Immature natural killer cell (primary cell): ENCODE results near the gene PRKAA2. TPM values are rescaled to one million over a fixed set of nuclear protein-coding genes. Genes with fewer than 3 reads are reported as not detected.
A peak's percentile ranks its signal among the peaks of the same experiment; 100 is the strongest.

Experiments
- DNase-seq, 3 donors: peaks; one replicate each; pipeline ENCODE4 v3.0.0; 2022; ENCODE audit warnings: mixed read lengths in 1 of 3
- H3K27ac Mint-ChIP-seq, 6 donors: one replicate each; pipeline ENCODE4 v1.8.0; 2020; ENCODE audit warnings: mixed read lengths in 6 of 6, mild to moderate bottlenecking in 5 of 6, inconsistent platforms in 4 of 6, moderate library complexity in 3 of 6
- H3K27me3 Mint-ChIP-seq, 3 donors: one replicate each; pipeline ENCODE4 v1.8.0; 2020 to 2021; ENCODE audit warnings: low read depth in 3 of 3, mild to moderate bottlenecking in 3 of 3, mixed read lengths in 3 of 3, moderate library complexity in 3 of 3, inconsistent platforms in 1 of 3
- H3K36me3 Mint-ChIP-seq, 3 donors: one replicate each; pipeline ENCODE4 v1.8.0; 2020; ENCODE audit warnings: mixed read lengths in 3 of 3, inconsistent platforms in 2 of 3, mild to moderate bottlenecking in 2 of 3
- H3K4me1 Mint-ChIP-seq, 2 donors: one replicate each; pipeline ENCODE4 v1.8.0; 2020; ENCODE audit warnings: inconsistent platforms in 2 of 2, mild to moderate bottlenecking in 2 of 2, mixed read lengths in 2 of 2, moderate library complexity in 1 of 2
- H3K4me3 Mint-ChIP-seq, 5 donors: one replicate each; pipeline ENCODE4 v1.8.0; 2020; ENCODE audit warnings: mild to moderate bottlenecking in 5 of 5, mixed read lengths in 5 of 5, inconsistent platforms in 3 of 5, moderate library complexity in 3 of 5
- H3K9me3 Mint-ChIP-seq, 6 donors: one replicate each; pipeline ENCODE4 v1.8.0; 2020; ENCODE audit warnings: mild to moderate bottlenecking in 6 of 6, mixed read lengths in 6 of 6, inconsistent platforms in 4 of 6, moderate library complexity in 3 of 6
- polyA plus RNA-seq, 3 donors: library from polyadenylated mRNA; unstranded; fragments of 300-500 nt; fragmentation: Illumina TruSeq; gene quantifications; one replicate each; pipeline ENCODE4 v1.2.3, GENCODE V29; 2021

The PRKAA2 gene
- polyA plus RNA-seq, 3 donors from 2014 or later, result not detected

DNA sequence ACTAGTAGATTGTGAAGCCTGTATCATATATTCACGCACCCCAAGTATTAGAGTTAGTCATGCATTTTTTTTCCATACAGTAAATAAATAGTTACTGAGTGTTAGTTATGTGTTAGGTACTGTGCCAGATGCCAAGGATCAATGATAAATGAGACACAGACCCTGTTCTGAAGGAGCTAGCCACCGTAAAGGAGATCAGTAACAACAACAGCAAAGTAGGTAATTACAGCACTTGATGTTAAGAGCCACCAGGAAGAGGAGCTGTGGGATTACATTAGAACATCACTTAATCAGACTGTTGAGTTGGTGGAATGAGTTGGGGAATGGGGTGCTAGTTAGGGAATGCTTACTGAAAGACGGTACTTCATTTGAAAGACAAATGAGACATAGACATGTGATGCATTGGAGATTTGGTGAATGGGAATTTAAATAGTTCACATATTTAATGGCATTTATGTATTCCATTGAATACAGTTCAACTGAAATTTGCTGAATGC is 21.0 kb downstream of the PRKAA2 start:
- no peak overlapping the region for H3K27ac Mint-ChIP-seq
- DNase-seq, result no peak
- no peaks in the 10 kb centered on the region for H3K36me3 Mint-ChIP-seq
- H3K4me3 Mint-ChIP-seq, result no peak overlapping the region
- peaks cover 0 to 3% (median 0%) of the 10 kb centered on the region in 6 donors for H3K9me3 Mint-ChIP-seq
- no peaks in the 10 kb centered on the region for H3K4me1 Mint-ChIP-seq
- peaks cover 0 to 3% (median 2%) of the 10 kb centered on the region in 3 donors for H3K27me3 Mint-ChIP-seq

DNA sequence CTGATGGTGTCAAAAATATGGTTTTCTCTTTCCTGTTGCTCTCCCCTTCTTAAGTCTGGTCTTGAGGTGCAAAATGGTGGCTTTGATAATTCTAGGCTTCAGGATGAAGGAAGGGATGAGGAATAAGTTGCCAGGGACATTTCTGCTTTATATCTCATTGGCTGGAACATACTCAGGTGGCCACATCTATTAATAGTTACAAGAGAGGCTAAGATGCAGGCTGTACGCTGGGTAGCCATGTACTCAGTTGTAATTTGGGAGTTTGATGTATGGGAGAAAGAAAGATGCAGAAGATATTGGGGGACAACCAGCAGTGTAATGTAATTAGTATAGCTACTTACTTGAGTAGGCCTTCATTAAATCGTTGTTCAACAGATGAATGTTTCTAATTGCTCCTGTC is 25.2 kb downstream of the PRKAA2 start:
- no peaks in the 10 kb centered on the region for H3K27me3 Mint-ChIP-seq
- DNase-seq, result no peak
- peaks cover 0 to 6% (median 0%) of the 10 kb centered on the region in 6 donors for H3K9me3 Mint-ChIP-seq
- H3K4me1 Mint-ChIP-seq, result no peaks in the 10 kb centered on the region
- no peaks in the 10 kb centered on the region for H3K36me3 Mint-ChIP-seq
- no peak overlapping the region for H3K4me3 Mint-ChIP-seq
- no peak overlapping the region for H3K27ac Mint-ChIP-seq

DNA sequence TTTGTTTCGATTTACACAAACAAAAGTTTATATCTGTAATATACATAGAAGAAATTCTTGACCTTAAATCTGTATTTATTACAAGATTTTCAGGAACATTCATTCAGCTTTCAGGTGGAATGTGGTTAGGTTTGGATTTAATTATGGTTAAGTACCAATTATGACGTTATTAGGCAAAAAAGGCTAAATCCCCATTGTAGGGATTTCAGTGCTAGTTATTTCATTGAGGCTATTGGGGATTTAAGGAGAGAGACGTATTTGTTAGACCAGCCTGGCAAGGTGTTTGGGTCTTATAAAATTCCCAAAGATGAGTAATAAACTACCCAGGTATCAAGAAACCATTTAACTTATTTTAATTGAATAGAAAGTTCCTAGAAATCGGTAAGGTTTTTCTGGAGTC is 26.0 kb downstream of the PRKAA2 start:
- no peak overlapping the region for H3K4me3 Mint-ChIP-seq
- H3K27me3 Mint-ChIP-seq, result no peaks in the 10 kb centered on the region
- H3K27ac Mint-ChIP-seq, result no peak overlapping the region
- H3K9me3 Mint-ChIP-seq, result peaks cover 0 to 6% (median 0%) of the 10 kb centered on the region in 6 donors
- H3K4me1 Mint-ChIP-seq, result no peaks in the 10 kb centered on the region
- DNase-seq, result no peak
- H3K36me3 Mint-ChIP-seq, result no peaks in the 10 kb centered on the region

DNA sequence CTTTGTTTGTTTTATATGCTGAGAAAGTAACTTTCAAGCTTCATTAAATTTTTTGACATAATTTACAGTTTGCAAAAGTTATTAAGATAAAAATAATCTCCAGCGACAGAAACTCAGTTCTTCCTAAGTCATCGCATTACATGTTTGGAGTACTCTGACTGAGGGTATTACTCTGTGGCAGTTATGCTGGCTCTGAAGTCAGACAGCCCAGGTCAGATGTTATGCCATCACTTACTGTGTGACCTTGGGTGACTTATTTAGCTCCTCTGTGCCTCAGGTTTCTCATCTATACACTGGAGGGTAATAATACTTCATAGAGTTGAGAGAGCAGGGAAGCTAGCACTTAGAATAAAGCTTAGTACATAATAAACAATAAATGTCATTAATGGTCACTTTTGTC is 26.4 kb downstream of the PRKAA2 start:
- no peak for DNase-seq
- H3K9me3 Mint-ChIP-seq, result peaks cover 0 to 6% (median 0%) of the 10 kb centered on the region in 6 donors
- H3K4me3 Mint-ChIP-seq, result no peak overlapping the region
- no peaks in the 10 kb centered on the region for H3K27me3 Mint-ChIP-seq
- H3K4me1 Mint-ChIP-seq, result no peaks in the 10 kb centered on the region
- no peak overlapping the region for H3K27ac Mint-ChIP-seq
- H3K36me3 Mint-ChIP-seq, result no peaks in the 10 kb centered on the region

GRCh38 chr1:56672579-56672978 is 27.5 kb downstream of the PRKAA2 start:
- Mint-ChIP-seq H3K27me3 (no peaks in the 10 kb centered on the region), H3K27ac (no peak overlapping the region), H3K9me3 (peaks cover 0 to 6% (median 0%) of the 10 kb centered on the region in 6 donors), H3K4me3 (no peak overlapping the region), H3K4me1 (no peaks in the 10 kb centered on the region), H3K36me3 (no peaks in the 10 kb centered on the region)
- no peak for DNase-seq

- H3K9me3 Mint-ChIP-seq, result peaks cover 0 to 8% (median 0%) of the 10 kb centered on the region in 6 donors
- H3K36me3 Mint-ChIP-seq, result no peaks in the 10 kb centered on the region
- DNase-seq, result no peak
Observed at GRCh38 chr1:56675763-56676162, 30.6 kb downstream of the PRKAA2 start.

GRCh38 chr1:56676571-56677035 is 31.5 kb downstream of the PRKAA2 start:
- Mint-ChIP-seq H3K4me3 (no peak overlapping the region), H3K9me3 (peaks cover 0 to 7% (median 0%) of the 10 kb centered on the region in 6 donors), H3K27me3 (peaks cover 0 to 2% (median 1%) of the 10 kb centered on the region in 3 donors), H3K4me1 (no peaks in the 10 kb centered on the region), H3K36me3 (no peaks in the 10 kb centered on the region), H3K27ac (no peak overlapping the region)
- no peak for DNase-seq

More at GRCh38 chr1:56675763-56676162, 30.6 kb downstream of the PRKAA2 start:
- Mint-ChIP-seq H3K27ac (no peak overlapping the region), H3K27me3 (peaks cover 0 to 2% (median 1%) of the 10 kb centered on the region in 3 donors), H3K4me1 (no peaks in the 10 kb centered on the region), H3K4me3 (no peak overlapping the region)

DNA sequence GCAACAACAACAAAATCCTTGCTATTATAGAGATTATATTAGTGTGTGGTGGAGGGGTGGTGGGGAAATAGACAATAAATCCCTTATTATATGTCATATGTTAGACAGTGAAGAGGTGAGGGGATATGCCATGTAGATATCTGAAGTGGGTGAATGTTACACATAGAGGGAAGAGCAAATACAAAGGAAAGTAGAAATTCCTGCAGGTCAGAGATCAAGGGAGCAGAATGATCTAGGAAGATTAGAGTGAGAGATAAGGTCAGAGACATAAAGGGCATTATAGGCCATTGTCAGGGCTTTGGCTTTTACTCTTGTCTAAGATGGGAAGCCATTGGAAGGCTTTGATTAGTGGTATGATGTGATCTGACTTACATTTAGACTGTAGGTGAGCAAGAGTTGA is 38.5 kb downstream of the PRKAA2 start:
- DNase-seq, result no peak
- Mint-ChIP-seq H3K36me3 (no peaks in the 10 kb centered on the region), H3K4me3 (no peak overlapping the region), H3K4me1 (no peaks in the 10 kb centered on the region), H3K9me3 (peaks cover 0 to 7% (median 0%) of the 10 kb centered on the region in 6 donors), H3K27me3 (peaks cover 1 to 2% (median 2%) of the 10 kb centered on the region in 3 donors), H3K27ac (no peak overlapping the region)

DNA sequence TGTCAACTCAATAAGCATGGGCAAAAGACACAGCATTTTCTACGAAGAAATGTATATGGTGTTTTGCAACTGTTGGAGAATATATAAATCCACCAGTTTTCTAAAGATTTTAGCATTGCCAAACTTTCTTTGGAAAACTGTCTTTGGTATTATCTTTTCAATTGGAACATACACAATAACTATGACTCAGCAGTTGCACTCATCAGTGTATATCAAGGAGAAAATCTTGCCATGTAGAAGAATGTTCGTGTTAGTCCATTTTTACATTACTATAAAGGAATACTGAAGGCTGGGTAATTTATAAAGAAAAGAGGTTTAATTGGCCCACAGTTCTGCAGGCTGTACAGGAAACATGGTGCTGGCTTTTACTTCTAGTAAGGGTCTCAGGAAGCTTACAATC is 41.1 kb downstream of the PRKAA2 start:
- no peak for DNase-seq
- no peaks in the 10 kb centered on the region for H3K4me1 Mint-ChIP-seq
- H3K36me3 Mint-ChIP-seq, result no peaks in the 10 kb centered on the region
- H3K27ac Mint-ChIP-seq, result no peak overlapping the region
- peaks cover 0 to 1% (median 0%) of the 10 kb centered on the region in 6 donors for H3K9me3 Mint-ChIP-seq
- peaks cover 0 to 2% (median 2%) of the 10 kb centered on the region in 3 donors for H3K27me3 Mint-ChIP-seq
- no peak overlapping the region for H3K4me3 Mint-ChIP-seq

GRCh38 chr1:56688522-56689026 is 43.5 kb downstream of the PRKAA2 start:
- Mint-ChIP-seq H3K36me3 (no peaks in the 10 kb centered on the region), H3K4me1 (no peaks in the 10 kb centered on the region), H3K9me3 (peaks cover 0 to 1% (median 0%) of the 10 kb centered on the region in 6 donors), H3K27me3 (peaks cover 0 to 2% (median 2%) of the 10 kb centered on the region in 3 donors), H3K27ac (no peak overlapping the region), H3K4me3 (no peak overlapping the region)
- DNase-seq, result no peak

DNA sequence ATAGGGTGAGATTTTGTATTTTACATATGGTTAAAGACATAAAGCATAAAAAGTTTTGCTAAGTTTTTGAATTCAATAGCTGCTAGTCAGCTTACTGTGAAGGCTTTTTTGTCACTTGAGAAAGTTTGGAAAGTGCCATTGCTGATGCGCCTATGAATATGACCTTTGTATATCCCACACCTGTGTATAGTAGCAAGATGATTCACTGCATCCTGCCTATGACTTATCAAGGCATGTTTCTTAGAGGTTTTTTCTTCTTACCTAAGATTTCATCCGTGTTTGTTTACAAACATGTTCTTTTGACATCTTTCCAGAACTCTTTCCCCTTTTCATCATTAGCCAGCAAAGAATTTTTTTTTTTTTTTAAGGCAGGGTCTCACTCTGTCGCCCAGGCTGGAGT is 51.5 kb downstream of the PRKAA2 start:
- Mint-ChIP-seq H3K4me1 (no peaks in the 10 kb centered on the region), H3K4me3 (no peak overlapping the region), H3K27me3 (peaks cover 0 to 2% (median 0%) of the 10 kb centered on the region in 3 donors), H3K36me3 (no peaks in the 10 kb centered on the region), H3K27ac (no peak overlapping the region), H3K9me3 (peaks cover 0 to 9% (median 0%) of the 10 kb centered on the region in 6 donors)
- DNase-seq, result no peak

- Mint-ChIP-seq H3K27ac (no peak overlapping the region), H3K27me3 (peaks cover 0 to 5% (median 0%) of the 10 kb centered on the region in 3 donors), H3K4me3 (no peak overlapping the region), H3K4me1 (no peaks in the 10 kb centered on the region), H3K9me3 (peaks cover 0 to 9% (median under 1%) of the 10 kb centered on the region in 6 donors), H3K36me3 (no peaks in the 10 kb centered on the region)
- DNase-seq, result no peak
Observed at GRCh38 chr1:56703747-56704146, 58.6 kb downstream of the PRKAA2 start.

DNA sequence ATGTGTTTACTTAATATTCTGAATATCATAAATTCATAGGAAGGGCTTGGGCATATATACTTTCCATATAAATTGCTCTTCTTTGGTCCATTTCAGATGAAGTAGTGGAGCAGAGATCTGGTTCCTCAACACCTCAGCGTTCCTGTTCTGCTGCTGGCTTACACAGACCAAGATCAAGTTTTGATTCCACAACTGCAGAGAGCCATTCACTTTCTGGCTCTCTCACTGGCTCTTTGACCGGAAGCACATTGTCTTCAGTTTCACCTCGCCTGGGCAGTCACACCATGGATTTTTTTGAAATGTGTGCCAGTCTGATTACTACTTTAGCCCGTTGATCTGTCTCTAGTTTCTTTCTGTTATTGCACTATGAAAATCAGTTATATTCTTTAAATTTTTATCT is 62.3 kb downstream of the PRKAA2 start:
- no peaks in the 10 kb centered on the region for H3K36me3 Mint-ChIP-seq
- H3K27ac Mint-ChIP-seq, result no peak overlapping the region
- no peak for DNase-seq
- peaks cover 0 to 1% (median 0%) of the 10 kb centered on the region in 6 donors for H3K9me3 Mint-ChIP-seq
- H3K4me3 Mint-ChIP-seq, result no peak overlapping the region
- H3K4me1 Mint-ChIP-seq, result no peaks in the 10 kb centered on the region
- peaks cover 0 to 5% (median 0%) of the 10 kb centered on the region in 3 donors for H3K27me3 Mint-ChIP-seq

DNA sequence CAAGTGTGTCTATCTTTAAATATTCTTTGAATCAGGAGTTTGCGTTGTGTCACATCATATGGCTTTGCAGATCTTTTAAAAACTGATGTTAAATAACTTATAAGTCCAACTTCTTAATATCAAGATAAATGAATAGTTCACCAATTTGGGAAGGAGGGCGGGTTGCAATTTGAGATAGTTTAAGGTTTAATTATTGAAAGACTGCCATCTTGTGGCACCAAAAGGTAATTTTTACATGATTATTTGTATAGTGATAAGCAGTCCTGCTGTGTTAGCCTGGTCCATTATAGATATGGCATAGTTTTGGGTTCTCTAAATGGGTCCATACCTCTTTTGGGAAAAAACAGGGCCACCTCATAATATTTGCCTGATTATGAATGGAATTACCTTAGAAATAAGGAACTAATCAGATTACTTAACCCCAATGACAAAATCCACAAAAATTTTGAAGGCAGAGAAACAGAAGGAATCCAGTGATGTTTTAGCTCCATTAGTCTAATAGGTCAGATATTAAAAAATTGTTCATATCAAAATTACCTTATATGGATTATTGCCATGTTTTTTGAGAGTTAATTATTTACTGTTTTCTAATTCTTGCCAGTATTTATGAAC is 64.3 kb downstream of the PRKAA2 start:
- H3K4me1 Mint-ChIP-seq, result no peaks in the 10 kb centered on the region
- H3K27ac Mint-ChIP-seq, result no peak overlapping the region
- H3K27me3 Mint-ChIP-seq, result peaks cover 0 to 5% (median 0%) of the 10 kb centered on the region in 3 donors
- peak; percentile 2 to 7 (median 3) for DNase-seq
- no peak overlapping the region for H3K4me3 Mint-ChIP-seq
- no peaks in the 10 kb centered on the region for H3K36me3 Mint-ChIP-seq
- peaks cover 0 to 1% (median 0%) of the 10 kb centered on the region in 6 donors for H3K9me3 Mint-ChIP-seq
